Measurements from ENCODE around the gene SLC26A2. TPM values are rescaled to one million over a fixed set of nuclear protein-coding genes. Genes with fewer than 3 reads are reported as not detected.
A peak's percentile ranks its signal among the peaks of the same experiment; 100 is the strongest.

SLC26A2 gene
- total and polyA plus RNA-seq, 10 of the 15 experiments (the other 5 are each of a cell fraction or from before 2014, with no cell fraction given), result 1.7 to 6.4 (median 4.2) TPM

GRCh38 chr5:149957855-149958254 is 2.7 kb upstream of the SLC26A2 start:
- DNase-seq (ENCODE audit: low read depth, low spot score) (no peak), ATAC-seq (no peak), FAIRE-seq (no peak)
- Histone ChIP-seq H3K36me3 (ENCODE audit: control insufficient read depth in 2 of 2, insufficient read depth in 2 of 2, low read length in 1 of 2) (no peaks in the 10 kb centered on the region), H3K4me3 (no peak overlapping the region), H3K9ac (ENCODE audit: control insufficient read depth, insufficient read depth, low read length) (no peak overlapping the region), H3K4me1 (ENCODE audit: control insufficient read depth, insufficient read depth, low read length) (peaks cover 12% of the 10 kb centered on the region), H3K79me2 (ENCODE audit: control insufficient read depth, insufficient read depth, low read length) (no peaks in the 10 kb centered on the region), H3K27me3 (replicated peaks in 1 of 2; ENCODE audit: control insufficient read depth in 2 of 2, insufficient read depth in 2 of 2, low read length in 1 of 2) (no peaks in the 10 kb centered on the region; a peak in 1 of 4 replicates), H3K9me3 (replicated peaks; ENCODE audit: control insufficient read depth, insufficient read depth, low read length) (no peaks in the 10 kb centered on the region), H3K27ac (ENCODE audit: control insufficient read depth, insufficient read depth) (no peak overlapping the region), H3K4me2 (ENCODE audit: control insufficient read depth, insufficient read depth) (no peak overlapping the region), H4K20me1 (ENCODE audit: control insufficient read depth, insufficient read depth) (no peaks in the 10 kb centered on the region), H2AFZ (ENCODE audit: control insufficient read depth, low read depth, low read length) (no peak overlapping the region)
- no TSS peak for BruUV-seq (replicated peaks)
- intact Hi-C loops (cut with micrococcal nuclease; ENCODE audit: unreplicated experiment) (no loop called here), in situ Hi-C loops (cut with MboI) (no loop called here)
- ChIA-PET RAD21 (ENCODE audit: unreplicated experiment) (interaction anchor here (1.1 to 1.2 kb wide), 2 partner anchors 124 to 182 kb away, joined by 3 read pairs; no protein-coding TSS in a partner anchor), POLR2A (interaction anchor here (0.6 kb wide), 1 partner anchor 481 kb away, joined by 4 read pairs; no protein-coding TSS in a partner anchor), SMC1A (ENCODE audit: uncharacterized antibody, unreplicated experiment) (interaction anchor here (1.2 to 2.9 kb wide), 3 partner anchors 102 to 124 kb away, joined by 3 to 12 read pairs (median 8); no protein-coding TSS in a partner anchor), CTCF (interaction anchor here (1.0 to 6.6 kb wide), 10 partner anchors 10 to 272 kb away, joined by 3 to 59 read pairs (median 7); no protein-coding TSS in a partner anchor)
- TF ChIP-seq ATF2 (IDR thresholded peaks at IDR 0.05; ENCODE audit: low read length), result no peak
- WGBS (ENCODE audit: insufficient coverage, insufficient replicate concordance, low lambda C conversion rate, missing lambda C conversion rate), result 67% methylated on average over 4 of the region's 4 CpGs

GRCh38 chr5:149959406-149960236 is 937 bp upstream of the SLC26A2 start:
- Histone ChIP-seq H3K4me3 (peak overlapping the region; percentile 67), H4K20me1 (ENCODE audit: control insufficient read depth, insufficient read depth) (no peaks in the 10 kb centered on the region)
- FAIRE-seq, result peak; percentile 94
- 0 out of 2 replicates have a peak, but pooled peaks have one; percentile 29 for TF ChIP-seq ZBED1 (IDR thresholded peaks at IDR 0.05; ENCODE audit: borderline replicate concordance)
- TF ChIP-seq IRF4 (IDR thresholded peaks at IDR 0.05; ENCODE audit: low read depth, low read length), result peak; percentile 32; the same call in 1 of the 2 replicates
- TF ChIP-seq CBX3 (IDR thresholded peaks at IDR 0.05; ENCODE audit: borderline replicate concordance, low read depth), result no peak
- no peak for TF ChIP-seq KDM1A (IDR thresholded peaks at IDR 0.05; ENCODE audit: borderline replicate concordance)
- TF ChIP-seq, protein P1, sequence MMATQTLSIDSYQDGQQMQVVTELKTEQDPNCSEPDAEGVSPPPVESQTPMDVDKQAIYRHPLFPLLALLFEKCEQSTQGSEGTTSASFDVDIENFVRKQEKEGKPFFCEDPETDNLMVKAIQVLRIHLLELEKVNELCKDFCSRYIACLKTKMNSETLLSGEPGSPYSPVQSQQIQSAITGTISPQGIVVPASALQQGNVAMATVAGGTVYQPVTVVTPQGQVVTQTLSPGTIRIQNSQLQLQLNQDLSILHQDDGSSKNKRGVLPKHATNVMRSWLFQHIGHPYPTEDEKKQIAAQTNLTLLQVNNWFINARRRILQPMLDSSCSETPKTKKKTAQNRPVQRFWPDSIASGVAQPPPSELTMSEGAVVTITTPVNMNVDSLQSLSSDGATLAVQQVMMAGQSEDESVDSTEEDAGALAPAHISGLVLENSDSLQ (IDR thresholded peaks at IDR 0.05), result peak; percentile 3; the same call in 1 of the 2 replicates
- TF ChIP-seq, protein P2, sequence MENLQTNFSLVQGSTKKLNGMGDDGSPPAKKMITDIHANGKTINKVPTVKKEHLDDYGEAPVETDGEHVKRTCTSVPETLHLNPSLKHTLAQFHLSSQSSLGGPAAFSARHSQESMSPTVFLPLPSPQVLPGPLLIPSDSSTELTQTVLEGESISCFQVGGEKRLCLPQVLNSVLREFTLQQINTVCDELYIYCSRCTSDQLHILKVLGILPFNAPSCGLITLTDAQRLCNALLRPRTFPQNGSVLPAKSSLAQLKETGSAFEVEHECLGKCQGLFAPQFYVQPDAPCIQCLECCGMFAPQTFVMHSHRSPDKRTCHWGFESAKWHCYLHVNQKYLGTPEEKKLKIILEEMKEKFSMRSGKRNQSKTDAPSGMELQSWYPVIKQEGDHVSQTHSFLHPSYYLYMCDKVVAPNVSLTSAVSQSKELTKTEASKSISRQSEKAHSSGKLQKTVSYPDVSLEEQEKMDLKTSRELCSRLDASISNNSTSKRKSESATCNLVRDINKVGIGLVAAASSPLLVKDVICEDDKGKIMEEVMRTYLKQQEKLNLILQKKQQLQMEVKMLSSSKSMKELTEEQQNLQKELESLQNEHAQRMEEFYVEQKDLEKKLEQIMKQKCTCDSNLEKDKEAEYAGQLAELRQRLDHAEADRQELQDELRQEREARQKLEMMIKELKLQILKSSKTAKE (IDR thresholded peaks at IDR 0.05; ENCODE audit: low read depth, poor library complexity, severe bottlenecking), result peak; percentile 14
- no peak for TF ChIP-seq ZNF622 (IDR thresholded peaks at IDR 0.05)
- TF ChIP-seq NR2F1 (conservative IDR thresholded peaks at IDR 0.05), result no peak
- TF ChIP-seq STAT1 (conservative IDR thresholded peaks at IDR 0.05), result 0 out of 2 replicates have a peak, but pooled peaks have one; percentile 61

More at GRCh38 chr5:149959406-149960236, 937 bp upstream of the SLC26A2 start:
- H3K4me2 ChIP-seq (ENCODE audit: control insufficient read depth, insufficient read depth), result peak overlapping the region; percentile 56
- SMC1A ChIA-PET (ENCODE audit: uncharacterized antibody, unreplicated experiment), result interaction anchor here (0.6 to 2.9 kb wide), 8 partner anchors 8 to 326 kb away, joined by 3 to 12 read pairs (median 4); no protein-coding TSS in a partner anchor
- 19% methylated on average over 14 of the region's 14 CpGs for WGBS (ENCODE audit: insufficient coverage, insufficient replicate concordance, low lambda C conversion rate, missing lambda C conversion rate)
- RAD21 ChIA-PET (ENCODE audit: unreplicated experiment), result interaction anchor here (0.8 to 4.7 kb wide), 9 partner anchors 27 to 323 kb away, joined by 3 to 53 read pairs (median 5); no protein-coding TSS in a partner anchor
- H2AFZ ChIP-seq (ENCODE audit: control insufficient read depth, low read depth, low read length), result peak overlapping the region; percentile 72
- ATAC-seq, result peak; percentile 45
- in situ Hi-C loops (cut with MboI), result no loop called here
- no peaks in the 10 kb centered on the region for H3K79me2 ChIP-seq (ENCODE audit: control insufficient read depth, insufficient read depth, low read length)
- BruUV-seq (replicated peaks), result TSS peak; percentile 99
- POLR2A ChIA-PET, result interaction anchor here (0.6 to 2.1 kb wide), 8 partner anchors 38 to 157 kb away, joined by 3 to 6 read pairs (median 4); partner anchors contain the start of genes HMGXB3 and TIGD6
- H3K4me1 ChIP-seq (ENCODE audit: control insufficient read depth, insufficient read depth, low read length), result peaks cover 12% of the 10 kb centered on the region
- H3K9me3 ChIP-seq (replicated peaks; ENCODE audit: control insufficient read depth, insufficient read depth, low read length), result no peaks in the 10 kb centered on the region
- H3K27me3 ChIP-seq (replicated peaks in 1 of 2; ENCODE audit: control insufficient read depth in 2 of 2, insufficient read depth in 2 of 2, low read length in 1 of 2), result no peaks in the 10 kb centered on the region; a peak in 1 of 4 replicates
- intact Hi-C loops (cut with micrococcal nuclease; ENCODE audit: unreplicated experiment), result loop anchor here (2.0 to 10.0 kb wide), 2 partner anchors 41 to 225 kb away; partner anchors contain the start of genes HMGXB3, PPARGC1B and TIGD6
- no peaks in the 10 kb centered on the region for H3K36me3 ChIP-seq (ENCODE audit: control insufficient read depth in 2 of 2, insufficient read depth in 2 of 2, low read length in 1 of 2)
- peak; percentile 43 for DNase-seq (ENCODE audit: low read depth, low spot score)
- CTCF ChIA-PET, result interaction anchor here (0.6 to 6.6 kb wide), 39 partner anchors 8 to 676 kb away, joined by 3 to 59 read pairs (median 4); no protein-coding TSS in a partner anchor
- peak overlapping the region; percentile 70 for H3K27ac ChIP-seq (ENCODE audit: control insufficient read depth, insufficient read depth)
- peak overlapping the region; percentile 78 for H3K9ac ChIP-seq (ENCODE audit: control insufficient read depth, insufficient read depth, low read length)
